GM23338 (cell line): ENCODE measurements around the gene PARP1. TPM values are rescaled to one million over a fixed set of nuclear protein-coding genes. Genes with fewer than 3 reads are reported as not detected.

Source experiments
- ATAC-seq: fragments of 200-7000 bp; cut with Tn5 transposase; 3 replicates; pipeline ENCODE4 v1.9.1; 2020
- DNase-seq: peaks from one replicate; pipeline ENCODE4 v3.0.0-alpha.2; 2015; ENCODE audit warnings: low spot score
- H2AFZ ChIP-seq: fragments of 200-600 bp; sonication (generic); 2 replicates; pipeline ENCODE4 v1.8.0; 2016; ENCODE audit warnings: antibody characterized with exemption, mild to moderate bottlenecking, moderate library complexity
- H3F3A ChIP-seq: fragments of 200-600 bp; sonication (generic); replicated peaks from 2 replicates; pipeline ENCODE4 v1.8.0; 2017; ENCODE audit warnings: antibody characterized with exemption, mixed run types, low read depth
- H3K27ac ChIP-seq: fragments of 200-600 bp; sonication (generic); 2 replicates; pipeline ENCODE4 v1.6.1; 2016; ENCODE audit warnings: low read depth
- H3K27me3 ChIP-seq: fragments of 200-600 bp; sonication (generic); 2 replicates; pipeline ENCODE4 v1.8.0; 2016; ENCODE audit warnings: mild to moderate bottlenecking, mixed run types, moderate library complexity; ENCODE audit not compliant: insufficient read depth
- H3K36me3 ChIP-seq: fragments of 200-600 bp; sonication (generic); 2 replicates; pipeline ENCODE4 v1.8.0; 2016; ENCODE audit warnings: mild to moderate bottlenecking; ENCODE audit not compliant: insufficient read depth
- H3K4me1 ChIP-seq: fragments of 200-600 bp; sonication (generic); 2 replicates; pipeline ENCODE4 v1.8.0; 2016; ENCODE audit warnings: mild to moderate bottlenecking, moderate library complexity; ENCODE audit not compliant: insufficient read depth
- H3K4me2 ChIP-seq: fragments of 200-600 bp; sonication (generic); 2 replicates; pipeline ENCODE4 v1.7.1; 2017; ENCODE audit warnings: mixed run types
- H3K4me3 ChIP-seq: fragments of 200-600 bp; sonication (generic); 2 replicates; pipeline ENCODE4 v1.6.1; 2016; ENCODE audit warnings: mixed run types
- H3K79me2 ChIP-seq: fragments of 200-600 bp; sonication (generic); replicated peaks from 2 replicates; pipeline ENCODE4 v1.8.0; 2017; ENCODE audit warnings: mild to moderate bottlenecking; ENCODE audit not compliant: insufficient read depth
- H3K9me2 ChIP-seq: fragments of 200-600 bp; sonication (generic); 2 replicates; pipeline ENCODE4 v1.8.0; 2017; ENCODE audit not compliant: insufficient read depth
- H4K20me1 ChIP-seq: fragments of 200-600 bp; sonication (generic); replicated peaks from 2 replicates; pipeline ENCODE4 v1.8.0; 2017; ENCODE audit warnings: mild to moderate bottlenecking; ENCODE audit not compliant: insufficient read depth
- H3K27ac Mint-ChIP-seq: 2 replicates; pipeline ENCODE4 v1.8.0; 2020; ENCODE audit warnings: inconsistent platforms, mild to moderate bottlenecking, moderate library complexity, mixed read lengths
- H3K27me3 Mint-ChIP-seq: 3 replicates; pipeline ENCODE4 v1.8.0; 2022; ENCODE audit warnings: low read depth, mild to moderate bottlenecking, moderate library complexity, mixed read lengths, inconsistent platforms; ENCODE audit not compliant: insufficient read depth, poor library complexity
- H3K36me3 Mint-ChIP-seq: 3 replicates; pipeline ENCODE4 v1.8.0; 2021; ENCODE audit warnings: low read depth, mild to moderate bottlenecking, inconsistent platforms, moderate library complexity, mixed read lengths
- H3K4me1 Mint-ChIP-seq: 3 replicates; pipeline ENCODE4 v1.8.0; 2020; ENCODE audit warnings: mild to moderate bottlenecking, inconsistent platforms, mixed read lengths
- H3K4me3 Mint-ChIP-seq: 3 replicates; pipeline ENCODE4 v1.8.0; 2021; ENCODE audit warnings: moderate library complexity, mild to moderate bottlenecking, inconsistent platforms, mixed read lengths
- H3K9me3 Mint-ChIP-seq: 3 replicates; pipeline ENCODE4 v1.8.0; 2020; ENCODE audit warnings: moderate library complexity, mild to moderate bottlenecking, inconsistent platforms, mixed read lengths
- CREB1 ChIP-seq: fragments of 250-450 bp; sonication (Bioruptor Pico); IDR thresholded peaks from 2 replicates; pipeline ENCODE4 v1.5.0; 2020; ENCODE audit warnings: low read depth, mild to moderate bottlenecking, moderate library complexity
- EZH2phosphoT487 ChIP-seq: fragments of 200-600 bp; sonication (generic); IDR thresholded peaks from one replicate; pipeline ENCODE4 v1.8.1; 2018; ENCODE audit warnings: antibody characterized with exemption; ENCODE audit not compliant: unreplicated experiment
- POLR2AphosphoS5 ChIP-seq: IDR thresholded peaks from 2 replicates; pipeline ENCODE4 v1.6.1; 2016; ENCODE audit warnings: antibody characterized with exemption, low read depth
- STAT1 ChIP-seq: IDR thresholded peaks from one replicate; pipeline ENCODE4 v1.6.1; 2016; ENCODE audit warnings: antibody characterized with exemption; ENCODE audit not compliant: unreplicated experiment
- ZNF114 ChIP-seq: fragments of 250-450 bp; sonication (Bioruptor Pico); IDR thresholded peaks from 2 replicates; pipeline ENCODE4 v1.5.0; 2020; ENCODE audit warnings: mild to moderate bottlenecking, moderate library complexity
- polyA plus RNA-seq: library from polyadenylated mRNA; unstranded; fragments of >200 nt; fragmentation: Nextera tagmentation; extraction: Ambion mirVana; gene quantifications from 2 replicates; pipeline ENCODE4 v1.2.1, GENCODE V29; 2016
- total RNA-seq: library from RNA; depleted of rRNA; stranded (reverse); fragments of >200 nt; shearing (Covaris generic); gene quantifications from 2 replicates; pipeline ENCODE4 v1.2.3, GENCODE V29; 2014
- TF ChIP-seq, protein P1 (sequence below), 2 experiments: fragments of 200-600 bp in 1 of 2; sonication (generic) in 1 of 2; conservative IDR thresholded peaks; 2 replicates each; pipeline versions ENCODE4 v1.5.1 to v1.6.1; 2016 to 2017; ENCODE audit warnings: antibody characterized with exemption in 2 of 2, low read depth in 2 of 2, mild to moderate bottlenecking in 2 of 2, moderate library complexity in 1 of 2
- TF ChIP-seq, protein P2 (sequence below): IDR thresholded peaks from one replicate; pipeline ENCODE4 v1.6.1; 2018; ENCODE audit warnings: antibody characterized with exemption; ENCODE audit not compliant: unreplicated experiment
- TF ChIP-seq, protein P3 (sequence below): fragments of 250-450 bp; sonication (Bioruptor Pico); IDR thresholded peaks from 2 replicates; pipeline ENCODE4 v1.5.0; 2020; ENCODE audit warnings: mild to moderate bottlenecking, moderate library complexity

PARP1 gene
- total and polyA plus RNA-seq, 2 experiments from 2014 or later, result 877 to 1,082 TPM

DNA sequence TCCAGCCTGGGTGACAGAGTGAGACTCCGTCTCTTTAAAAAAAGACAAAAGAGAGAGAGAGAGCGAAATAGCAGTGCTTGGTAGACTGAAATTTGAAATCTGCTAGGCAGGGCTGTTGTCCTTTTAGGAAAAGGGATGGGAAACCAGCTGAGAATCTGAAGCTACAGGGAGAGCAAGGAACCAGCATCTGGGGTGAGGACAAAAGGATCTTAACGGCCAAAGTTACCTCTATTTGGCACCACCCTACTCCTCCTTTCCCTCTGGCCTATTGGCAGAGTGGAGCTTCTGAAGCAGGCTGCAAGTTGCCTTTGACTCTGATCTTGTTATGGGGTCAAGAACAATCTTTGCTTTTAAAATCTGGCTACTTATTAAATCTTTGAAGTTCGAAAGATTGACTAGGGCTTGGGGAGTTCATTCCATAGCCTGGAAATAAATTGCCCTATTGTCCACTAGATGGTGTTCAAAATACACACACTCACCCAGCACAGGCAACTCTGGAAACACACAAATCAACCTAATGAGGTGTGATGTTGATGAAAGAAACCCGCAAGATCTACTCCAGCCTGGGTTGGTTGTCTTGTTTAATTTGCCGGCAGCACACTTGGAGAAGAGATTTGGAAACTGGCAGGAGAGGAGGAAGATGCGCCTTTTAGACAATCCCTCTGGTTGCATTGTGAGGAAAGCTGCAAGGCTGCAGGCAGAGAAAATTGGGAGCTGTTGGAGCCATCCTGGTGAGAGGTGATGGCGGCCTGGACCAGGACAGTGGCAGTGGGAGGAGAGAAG is 16.5 kb upstream of the PARP1 start:
- Mint-ChIP-seq H3K27ac (no peak overlapping the region), H3K36me3 (no peaks in the 10 kb centered on the region), H3K9me3 (no peaks in the 10 kb centered on the region), H3K4me3 (no peak overlapping the region), H3K4me1 (peaks cover 10% of the 10 kb centered on the region), H3K27me3 (peaks cover 1% of the 10 kb centered on the region)
- Histone ChIP-seq H3K4me2 (no peak overlapping the region), H3K9me2 (no peaks in the 10 kb centered on the region), H3K27me3 (no peaks in the 10 kb centered on the region), H3K4me1 (no peaks in the 10 kb centered on the region), H3K36me3 (no peaks in the 10 kb centered on the region), H3K4me3 (no peak overlapping the region), H3K27ac (no peak overlapping the region), H4K20me1 (no peaks in the 10 kb centered on the region), H3F3A (no peaks in the 10 kb centered on the region), H2AFZ (peak overlapping the region; percentile 97), H3K79me2 (no peaks in the 10 kb centered on the region)
- TF ChIP-seq ZNF114 (CRISPR knock-in tag) (no peak), CREB1 (CRISPR knock-in tag) (no peak)
- TF ChIP-seq, protein P1, sequence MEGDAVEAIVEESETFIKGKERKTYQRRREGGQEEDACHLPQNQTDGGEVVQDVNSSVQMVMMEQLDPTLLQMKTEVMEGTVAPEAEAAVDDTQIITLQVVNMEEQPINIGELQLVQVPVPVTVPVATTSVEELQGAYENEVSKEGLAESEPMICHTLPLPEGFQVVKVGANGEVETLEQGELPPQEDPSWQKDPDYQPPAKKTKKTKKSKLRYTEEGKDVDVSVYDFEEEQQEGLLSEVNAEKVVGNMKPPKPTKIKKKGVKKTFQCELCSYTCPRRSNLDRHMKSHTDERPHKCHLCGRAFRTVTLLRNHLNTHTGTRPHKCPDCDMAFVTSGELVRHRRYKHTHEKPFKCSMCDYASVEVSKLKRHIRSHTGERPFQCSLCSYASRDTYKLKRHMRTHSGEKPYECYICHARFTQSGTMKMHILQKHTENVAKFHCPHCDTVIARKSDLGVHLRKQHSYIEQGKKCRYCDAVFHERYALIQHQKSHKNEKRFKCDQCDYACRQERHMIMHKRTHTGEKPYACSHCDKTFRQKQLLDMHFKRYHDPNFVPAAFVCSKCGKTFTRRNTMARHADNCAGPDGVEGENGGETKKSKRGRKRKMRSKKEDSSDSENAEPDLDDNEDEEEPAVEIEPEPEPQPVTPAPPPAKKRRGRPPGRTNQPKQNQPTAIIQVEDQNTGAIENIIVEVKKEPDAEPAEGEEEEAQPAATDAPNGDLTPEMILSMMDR (conservative IDR thresholded peaks at IDR 0.05; ENCODE audit: low read depth in 2 of 2), result peak; percentile 62 to 75
- DNase-seq, result peak; percentile 42
- ATAC-seq, result peak; percentile 65

DNA sequence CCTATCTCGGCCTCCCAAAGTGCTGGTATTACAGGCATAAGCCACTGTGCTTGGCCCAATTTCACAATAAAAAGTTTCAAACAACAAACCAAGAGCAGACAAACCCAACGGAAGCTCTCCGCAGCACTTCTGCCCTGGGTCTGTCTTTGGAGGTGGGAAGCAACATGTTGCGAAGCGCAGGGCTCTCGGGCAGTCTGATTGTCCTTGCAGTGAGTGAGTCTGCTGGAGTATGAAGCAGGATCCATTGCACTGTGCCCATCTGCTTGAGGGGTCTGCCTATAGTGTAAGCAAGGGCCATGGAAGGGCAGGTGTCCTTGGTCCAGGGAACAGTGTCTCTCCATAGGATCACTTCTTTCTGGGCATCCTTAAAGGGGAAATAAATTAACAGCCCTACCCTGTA is 14.6 kb upstream of the PARP1 start:
- Histone ChIP-seq H3F3A (no peaks in the 10 kb centered on the region), H3K27ac (no peak overlapping the region), H3K79me2 (no peaks in the 10 kb centered on the region), H3K27me3 (no peaks in the 10 kb centered on the region), H3K4me3 (no peak overlapping the region), H2AFZ (no peak overlapping the region), H3K4me2 (no peak overlapping the region), H4K20me1 (no peaks in the 10 kb centered on the region), H3K4me1 (no peaks in the 10 kb centered on the region; the same call in 1 of the 2 replicates), H3K36me3 (no peaks in the 10 kb centered on the region), H3K9me2 (no peaks in the 10 kb centered on the region)
- Mint-ChIP-seq H3K4me3 (no peak overlapping the region), H3K9me3 (no peaks in the 10 kb centered on the region), H3K27me3 (peaks cover 1% of the 10 kb centered on the region), H3K27ac (no peak overlapping the region), H3K36me3 (no peaks in the 10 kb centered on the region), H3K4me1 (peaks cover 15% of the 10 kb centered on the region)
- no peak for DNase-seq
- ATAC-seq, result no peak
- no peak for TF ChIP-seq POLR2AphosphoS5
- TF ChIP-seq, protein P2, sequence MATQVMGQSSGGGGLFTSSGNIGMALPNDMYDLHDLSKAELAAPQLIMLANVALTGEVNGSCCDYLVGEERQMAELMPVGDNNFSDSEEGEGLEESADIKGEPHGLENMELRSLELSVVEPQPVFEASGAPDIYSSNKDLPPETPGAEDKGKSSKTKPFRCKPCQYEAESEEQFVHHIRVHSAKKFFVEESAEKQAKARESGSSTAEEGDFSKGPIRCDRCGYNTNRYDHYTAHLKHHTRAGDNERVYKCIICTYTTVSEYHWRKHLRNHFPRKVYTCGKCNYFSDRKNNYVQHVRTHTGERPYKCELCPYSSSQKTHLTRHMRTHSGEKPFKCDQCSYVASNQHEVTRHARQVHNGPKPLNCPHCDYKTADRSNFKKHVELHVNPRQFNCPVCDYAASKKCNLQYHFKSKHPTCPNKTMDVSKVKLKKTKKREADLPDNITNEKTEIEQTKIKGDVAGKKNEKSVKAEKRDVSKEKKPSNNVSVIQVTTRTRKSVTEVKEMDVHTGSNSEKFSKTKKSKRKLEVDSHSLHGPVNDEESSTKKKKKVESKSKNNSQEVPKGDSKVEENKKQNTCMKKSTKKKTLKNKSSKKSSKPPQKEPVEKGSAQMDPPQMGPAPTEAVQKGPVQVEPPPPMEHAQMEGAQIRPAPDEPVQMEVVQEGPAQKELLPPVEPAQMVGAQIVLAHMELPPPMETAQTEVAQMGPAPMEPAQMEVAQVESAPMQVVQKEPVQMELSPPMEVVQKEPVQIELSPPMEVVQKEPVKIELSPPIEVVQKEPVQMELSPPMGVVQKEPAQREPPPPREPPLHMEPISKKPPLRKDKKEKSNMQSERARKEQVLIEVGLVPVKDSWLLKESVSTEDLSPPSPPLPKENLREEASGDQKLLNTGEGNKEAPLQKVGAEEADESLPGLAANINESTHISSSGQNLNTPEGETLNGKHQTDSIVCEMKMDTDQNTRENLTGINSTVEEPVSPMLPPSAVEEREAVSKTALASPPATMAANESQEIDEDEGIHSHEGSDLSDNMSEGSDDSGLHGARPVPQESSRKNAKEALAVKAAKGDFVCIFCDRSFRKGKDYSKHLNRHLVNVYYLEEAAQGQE, result no peak
- TF ChIP-seq, protein P3, sequence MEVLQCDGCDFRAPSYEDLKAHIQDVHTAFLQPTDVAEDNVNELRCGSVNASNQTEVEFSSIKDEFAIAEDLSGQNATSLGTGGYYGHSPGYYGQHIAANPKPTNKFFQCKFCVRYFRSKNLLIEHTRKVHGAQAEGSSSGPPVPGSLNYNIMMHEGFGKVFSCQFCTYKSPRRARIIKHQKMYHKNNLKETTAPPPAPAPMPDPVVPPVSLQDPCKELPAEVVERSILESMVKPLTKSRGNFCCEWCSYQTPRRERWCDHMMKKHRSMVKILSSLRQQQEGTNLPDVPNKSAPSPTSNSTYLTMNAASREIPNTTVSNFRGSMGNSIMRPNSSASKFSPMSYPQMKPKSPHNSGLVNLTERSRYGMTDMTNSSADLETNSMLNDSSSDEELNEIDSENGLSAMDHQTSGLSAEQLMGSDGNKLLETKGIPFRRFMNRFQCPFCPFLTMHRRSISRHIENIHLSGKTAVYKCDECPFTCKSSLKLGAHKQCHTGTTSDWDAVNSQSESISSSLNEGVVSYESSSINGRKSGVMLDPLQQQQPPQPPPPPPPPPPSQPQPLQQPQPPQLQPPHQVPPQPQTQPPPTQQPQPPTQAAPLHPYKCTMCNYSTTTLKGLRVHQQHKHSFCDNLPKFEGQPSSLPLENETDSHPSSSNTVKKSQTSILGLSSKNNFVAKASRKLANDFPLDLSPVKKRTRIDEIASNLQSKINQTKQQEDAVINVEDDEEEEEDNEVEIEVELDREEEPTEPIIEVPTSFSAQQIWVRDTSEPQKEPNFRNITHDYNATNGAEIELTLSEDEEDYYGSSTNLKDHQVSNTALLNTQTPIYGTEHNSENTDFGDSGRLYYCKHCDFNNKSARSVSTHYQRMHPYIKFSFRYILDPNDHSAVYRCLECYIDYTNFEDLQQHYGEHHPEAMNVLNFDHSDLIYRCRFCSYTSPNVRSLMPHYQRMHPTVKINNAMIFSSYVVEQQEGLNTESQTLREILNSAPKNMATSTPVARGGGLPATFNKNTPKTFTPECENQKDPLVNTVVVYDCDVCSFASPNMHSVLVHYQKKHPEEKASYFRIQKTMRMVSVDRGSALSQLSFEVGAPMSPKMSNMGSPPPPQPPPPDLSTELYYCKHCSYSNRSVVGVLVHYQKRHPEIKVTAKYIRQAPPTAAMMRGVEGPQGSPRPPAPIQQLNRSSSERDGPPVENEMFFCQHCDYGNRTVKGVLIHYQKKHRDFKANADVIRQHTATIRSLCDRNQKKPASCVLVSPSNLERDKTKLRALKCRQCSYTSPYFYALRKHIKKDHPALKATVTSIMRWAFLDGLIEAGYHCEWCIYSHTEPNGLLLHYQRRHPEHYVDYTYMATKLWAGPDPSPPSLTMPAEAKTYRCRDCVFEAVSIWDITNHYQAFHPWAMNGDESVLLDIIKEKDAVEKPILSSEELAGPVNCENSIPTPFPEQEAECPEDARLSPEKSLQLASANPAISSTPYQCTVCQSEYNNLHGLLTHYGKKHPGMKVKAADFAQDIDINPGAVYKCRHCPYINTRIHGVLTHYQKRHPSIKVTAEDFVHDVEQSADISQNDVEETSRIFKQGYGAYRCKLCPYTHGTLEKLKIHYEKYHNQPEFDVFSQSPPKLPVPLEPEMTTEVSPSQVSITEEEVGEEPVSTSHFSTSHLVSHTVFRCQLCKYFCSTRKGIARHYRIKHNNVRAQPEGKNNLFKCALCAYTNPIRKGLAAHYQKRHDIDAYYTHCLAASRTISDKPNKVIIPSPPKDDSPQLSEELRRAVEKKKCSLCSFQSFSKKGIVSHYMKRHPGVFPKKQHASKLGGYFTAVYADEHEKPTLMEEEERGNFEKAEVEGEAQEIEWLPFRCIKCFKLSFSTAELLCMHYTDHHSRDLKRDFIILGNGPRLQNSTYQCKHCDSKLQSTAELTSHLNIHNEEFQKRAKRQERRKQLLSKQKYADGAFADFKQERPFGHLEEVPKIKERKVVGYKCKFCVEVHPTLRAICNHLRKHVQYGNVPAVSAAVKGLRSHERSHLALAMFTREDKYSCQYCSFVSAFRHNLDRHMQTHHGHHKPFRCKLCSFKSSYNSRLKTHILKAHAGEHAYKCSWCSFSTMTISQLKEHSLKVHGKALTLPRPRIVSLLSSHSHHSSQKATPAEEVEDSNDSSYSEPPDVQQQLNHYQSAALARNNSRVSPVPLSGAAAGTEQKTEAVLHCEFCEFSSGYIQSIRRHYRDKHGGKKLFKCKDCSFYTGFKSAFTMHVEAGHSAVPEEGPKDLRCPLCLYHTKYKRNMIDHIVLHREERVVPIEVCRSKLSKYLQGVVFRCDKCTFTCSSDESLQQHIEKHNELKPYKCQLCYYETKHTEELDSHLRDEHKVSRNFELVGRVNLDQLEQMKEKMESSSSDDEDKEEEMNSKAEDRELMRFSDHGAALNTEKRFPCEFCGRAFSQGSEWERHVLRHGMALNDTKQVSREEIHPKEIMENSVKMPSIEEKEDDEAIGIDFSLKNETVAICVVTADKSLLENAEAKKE, result no peak
- TF ChIP-seq EZH2phosphoT487, result no peak
- no peak for TF ChIP-seq STAT1
